ENCODE data around the gene EML4. TPM values are rescaled to one million over a fixed set of nuclear protein-coding genes. Genes with fewer than 3 reads are reported as not detected.
"Not testable (repeated sequence)": the region's sequence is repeated elsewhere in the genome, so short reads cannot be mapped to it uniquely, and the experiment has no call there.

EML4 gene
- total RNA-seq, 1 experiment from 2014 or later, result 68.2 TPM

- CTCF ChIA-PET, result interaction anchor here (0.9 to 1.1 kb wide), 4 partner anchors 9 to 117 kb away, joined by 3 to 7 read pairs (median 5); no protein-coding TSS in a partner anchor
- H3K9me3 Mint-ChIP-seq (ENCODE audit: low read depth, unreplicated experiment), result no peaks in the 10 kb centered on the region
- H3K4me3 Mint-ChIP-seq (ENCODE audit: low read depth, unreplicated experiment), result peak overlapping the region; percentile 57
- no peak for TF ChIP-seq CTCF (IDR thresholded peaks at IDR 0.05; ENCODE audit: unreplicated experiment)
- intact Hi-C loops (cut with micrococcal nuclease; ENCODE audit: unreplicated experiment), result no loop called here
- no peak for DNase-seq
- H3K36me3 Mint-ChIP-seq (ENCODE audit: insufficient read depth, unreplicated experiment), result peaks cover 4% of the 10 kb centered on the region
- H3K27ac Mint-ChIP-seq (ENCODE audit: unreplicated experiment), result peak overlapping the region; percentile 55
- no peaks in the 10 kb centered on the region for H3K27me3 Mint-ChIP-seq (ENCODE audit: unreplicated experiment)
- BruUV-seq (replicated peaks), result no TSS peak
- peaks cover 67% of the 10 kb centered on the region for H3K4me1 Mint-ChIP-seq (ENCODE audit: low read depth, unreplicated experiment)
Measured at GRCh38 chr2:42132191-42132965, 36.8 kb upstream of the EML4 start.

GRCh38 chr2:42132966-42133641 is 36.0 kb upstream of the EML4 start:
- intact Hi-C loops (cut with micrococcal nuclease; ENCODE audit: unreplicated experiment), result no loop called here
- TF ChIP-seq CTCF (IDR thresholded peaks at IDR 0.05; ENCODE audit: unreplicated experiment), result no peak
- CTCF ChIA-PET, result interaction anchor here (0.9 to 1.1 kb wide), 4 partner anchors 9 to 116 kb away, joined by 3 to 7 read pairs (median 5); no protein-coding TSS in a partner anchor
- BruUV-seq (replicated peaks), result no TSS peak
- peak overlapping the region; percentile 55 for H3K27ac Mint-ChIP-seq (ENCODE audit: unreplicated experiment)
- H3K4me1 Mint-ChIP-seq (ENCODE audit: low read depth, unreplicated experiment), result peaks cover 67% of the 10 kb centered on the region
- peak; percentile 81 for DNase-seq
- H3K27me3 Mint-ChIP-seq (ENCODE audit: unreplicated experiment), result no peaks in the 10 kb centered on the region
- no peaks in the 10 kb centered on the region for H3K9me3 Mint-ChIP-seq (ENCODE audit: low read depth, unreplicated experiment)
- peaks cover 4% of the 10 kb centered on the region for H3K36me3 Mint-ChIP-seq (ENCODE audit: insufficient read depth, unreplicated experiment)
- peak overlapping the region; percentile 57 for H3K4me3 Mint-ChIP-seq (ENCODE audit: low read depth, unreplicated experiment)

GRCh38 chr2:42133771-42134195 is 35.4 kb upstream of the EML4 start:
- intact Hi-C loops (cut with micrococcal nuclease; ENCODE audit: unreplicated experiment), result no loop called here
- CTCF ChIA-PET, result interaction anchor here (1.1 kb wide), 1 partner anchor 30 kb away, joined by 4 read pairs; no protein-coding TSS in a partner anchor
- Mint-ChIP-seq H3K4me1 (ENCODE audit: low read depth, unreplicated experiment) (peaks cover 67% of the 10 kb centered on the region), H3K4me3 (ENCODE audit: low read depth, unreplicated experiment) (no peak overlapping the region), H3K36me3 (ENCODE audit: insufficient read depth, unreplicated experiment) (peaks cover 2% of the 10 kb centered on the region), H3K27me3 (ENCODE audit: unreplicated experiment) (no peaks in the 10 kb centered on the region), H3K27ac (ENCODE audit: unreplicated experiment) (no peak overlapping the region), H3K9me3 (ENCODE audit: low read depth, unreplicated experiment) (no peaks in the 10 kb centered on the region)
- BruUV-seq (replicated peaks), result no TSS peak
- TF ChIP-seq CTCF (IDR thresholded peaks at IDR 0.05; ENCODE audit: unreplicated experiment), result no peak
- no peak for DNase-seq

GRCh38 chr2:42134401-42134932 is 34.7 kb upstream of the EML4 start:
- H3K36me3 Mint-ChIP-seq (ENCODE audit: insufficient read depth, unreplicated experiment); H3K27ac Mint-ChIP-seq (ENCODE audit: unreplicated experiment); H3K4me3 Mint-ChIP-seq (ENCODE audit: low read depth, unreplicated experiment); H3K9me3 Mint-ChIP-seq (ENCODE audit: low read depth, unreplicated experiment); CTCF ChIA-PET; DNase-seq; BruUV-seq (replicated peaks); H3K27me3 Mint-ChIP-seq (ENCODE audit: unreplicated experiment); intact Hi-C loops (cut with micrococcal nuclease; ENCODE audit: unreplicated experiment): not testable (repeated sequence)
- H3K4me1 Mint-ChIP-seq (ENCODE audit: low read depth, unreplicated experiment), result peaks cover 67% of the 10 kb centered on the region

Data from Calu3 (cell line).